OCI-LY7 (cell line): ENCODE results near the gene MED13.

Source experiments
- CTCF ChIP-seq: fragments of 200-600 bp; sonication (generic); conservative IDR thresholded peaks from 2 replicates; pipeline ENCODE4 v1.5.1; 2014; ENCODE audit warnings: mild to moderate bottlenecking, antibody characterized with exemption, low read length, moderate library complexity, mixed read lengths
- EZH2phosphoT487 ChIP-seq: fragments of 200-600 bp; sonication (generic); IDR thresholded peaks from 2 replicates; pipeline ENCODE4 v1.6.1; 2018; ENCODE audit warnings: low read depth, borderline replicate concordance, mild to moderate bottlenecking, mixed run types, antibody characterized with exemption, low read length, moderate library complexity, mixed read lengths

GRCh38 chr17:62043602-62044001 lies 21.5 kb downstream of the MED13 start:
- no peak for TF ChIP-seq CTCF
- no peak for TF ChIP-seq EZH2phosphoT487
